ENCODE results near the gene CLMN. TPM values are rescaled to one million over a fixed set of nuclear protein-coding genes. Genes with fewer than 3 reads are reported as not detected.

Gene CLMN
- total and polyA plus RNA-seq, 2 of the 8 experiments (the other 6 are each of a cell fraction or from before 2014, with no cell fraction given), result 1.6 to 8.2 TPM

GRCh38 chr14:95258754-95259593 lies 60.7 kb downstream of the CLMN start:
- H2AFZ ChIP-seq (ENCODE audit: low read length), result no peak overlapping the region
- FAIRE-seq, result no peak

More at GRCh38 chr14:95258754-95259593, 60.7 kb downstream of the CLMN start:
- H4K91ac ChIP-seq (replicated peaks; ENCODE audit: insufficient read length, low read length), result peak overlapping the region; percentile 56
- no peak for TF ChIP-seq SP4 (IDR thresholded peaks at IDR 0.05; ENCODE audit: low read length)
- no peak for TF ChIP-seq RFX5 (IDR thresholded peaks at IDR 0.05; ENCODE audit: borderline replicate concordance, low read depth, low read length)
- TF ChIP-seq CTBP2 (IDR thresholded peaks at IDR 0.05; ENCODE audit: borderline replicate concordance, insufficient read depth, insufficient read length, low read length), result no peak
- TF ChIP-seq GABPA (IDR thresholded peaks at IDR 0.05; ENCODE audit: borderline replicate concordance, insufficient read depth, low read length), result no peak
- no peak for TF ChIP-seq USF2 (IDR thresholded peaks at IDR 0.05; ENCODE audit: low read length)
- no peak overlapping the region for H3K4me3 ChIP-seq (ENCODE audit: extremely low read depth in 1 of 4, insufficient read depth in 2 of 4, low read depth in 3 of 4, low read length in 4 of 4)
- no peak overlapping the region for H3K23ac ChIP-seq (ENCODE audit: insufficient read length)
- H3K18ac ChIP-seq (ENCODE audit: extremely low read depth, low read length), result 0 out of 2 replicates have a peak overlapping the region, but pooled peaks have one; percentile 10
- CTCF ChIA-PET (ENCODE audit: partially characterized antibody), result interaction anchor here (1.4 kb wide), 1 partner anchor 102 kb away, joined by 3 read pairs; no protein-coding TSS in a partner anchor
- peaks cover 6 to 31% (median 19%) of the 10 kb centered on the region in 4 experiments for H3K4me1 ChIP-seq (replicated peaks in 1 of 4; ENCODE audit: control insufficient read depth in 3 of 4, insufficient read depth in 4 of 4, low read length in 3 of 4)
- H3K9me3 ChIP-seq (ENCODE audit: insufficient read depth in 2 of 2, low read depth in 1 of 2, low read length in 1 of 2), result no peaks in the 10 kb centered on the region
- H2BK12ac ChIP-seq (ENCODE audit: low read depth, low read length), result peak overlapping the region; percentile 96; the same call in 1 of the 2 replicates
- no peak overlapping the region; the same call in 1 of the 2 replicates for H4K8ac ChIP-seq (ENCODE audit: extremely low read depth, insufficient read depth, low read length)
- no peak overlapping the region for H2BK120ac ChIP-seq (replicated peaks; ENCODE audit: low read depth, low read length)
- H2BK20ac ChIP-seq (ENCODE audit: low read length), result peak overlapping the region; percentile 94
- peak overlapping the region; percentile 12; the same call in 1 of the 2 replicates for H2BK5ac ChIP-seq (ENCODE audit: low read depth, low read length)
- no peaks in the 10 kb centered on the region; a peak in 1 of 8 replicates for H3K36me3 ChIP-seq (ENCODE audit: control insufficient read depth in 2 of 4, insufficient read depth in 4 of 4, low read length in 3 of 4)
- 0 out of 4 replicates have a peak overlapping the region, but pooled peaks of 1 of the 2 experiments have one; percentile 16 for H3K4me2 ChIP-seq (ENCODE audit: insufficient read depth in 1 of 2, low read depth in 2 of 2, low read length in 2 of 2)
- no peak overlapping the region for H3K9ac ChIP-seq (replicated peaks in 1 of 4; ENCODE audit: extremely low read depth in 1 of 4, low read depth in 3 of 4, low read length in 3 of 4)
- H3K27me3 ChIP-seq (replicated peaks in 1 of 4; ENCODE audit: control insufficient read depth in 3 of 4, extremely low read depth in 1 of 4, insufficient read depth in 3 of 4, low read length in 3 of 4), result no peaks in the 10 kb centered on the region
- H2BK15ac ChIP-seq (ENCODE audit: low read length), result peak overlapping the region; percentile 100
- H4K5ac ChIP-seq (ENCODE audit: insufficient read length, low read depth, low read length), result no peak overlapping the region
- no peaks in the 10 kb centered on the region for H3K79me1 ChIP-seq (ENCODE audit: low read depth, low read length)
- peak overlapping the region; percentile 93 for H3K56ac ChIP-seq (replicated peaks; ENCODE audit: insufficient read length, low read depth, low read length)
- no peak for DNase-seq (ENCODE audit: low read depth in 1 of 2, low spot score in 2 of 2)
- peak overlapping the region; percentile 87 for H2AK5ac ChIP-seq (ENCODE audit: low read depth, low read length)
- H3K79me2 ChIP-seq (ENCODE audit: control insufficient read depth in 1 of 2, insufficient read depth in 2 of 2, low read length in 2 of 2), result no peaks in the 10 kb centered on the region
- POLR2A ChIA-PET (ENCODE audit: partially characterized antibody), result no interaction called here
- H3K14ac ChIP-seq (ENCODE audit: insufficient read length), result no peak overlapping the region
- H3K23me2 ChIP-seq (ENCODE audit: low read depth, low read length), result peaks cover 10% of the 10 kb centered on the region; the same call in 1 of the 2 replicates
- WGBS, 2 experiments (ENCODE audit: extremely low coverage in 1 of 2, insufficient coverage in 1 of 2, insufficient read length in 1 of 2, insufficient replicate concordance in 2 of 2, low coverage in 1 of 2, low lambda C conversion rate in 2 of 2, missing lambda C conversion rate in 1 of 2), result 82 to 100% methylated on average over 1 to 12 of the region's 12 CpGs
- peaks cover 0 to 8% of the 10 kb centered on the region in 2 experiments for H4K20me1 ChIP-seq (replicated peaks in 1 of 2; ENCODE audit: control insufficient read depth in 1 of 2, insufficient read depth in 2 of 2, low read length in 2 of 2)
- peak overlapping the region; percentile 53 for H3K4ac ChIP-seq (replicated peaks; ENCODE audit: insufficient read length, low read depth, low read length)
- H3K27ac ChIP-seq (ENCODE audit: low read depth, low read length), result 0 out of 2 replicates have a peak overlapping the region, but pooled peaks have one; percentile 23

All from H1 (cell line).